ENCODE measurements around the gene AKAIN1.

Gene AKAIN1

DNA sequence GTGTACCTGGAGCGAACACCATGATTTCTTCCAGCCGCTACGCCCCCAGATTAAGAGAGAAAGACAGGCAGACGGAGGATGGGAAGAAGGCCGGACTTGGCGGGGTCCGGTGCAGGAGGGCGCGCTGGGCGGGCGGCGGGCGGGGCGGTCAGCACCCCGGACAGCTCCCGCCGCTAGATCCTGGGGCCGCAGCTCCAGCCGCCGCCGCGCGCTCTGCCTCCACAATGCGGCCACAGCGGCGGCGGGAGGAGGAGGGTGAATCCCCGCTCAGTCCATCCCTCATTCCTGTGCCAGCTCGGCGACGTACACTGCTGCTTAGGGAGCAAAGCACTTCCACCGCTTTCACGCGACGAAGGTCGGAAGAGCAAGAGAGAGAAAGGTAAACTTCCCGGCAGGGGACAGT lies at the start of gene AKAIN1:
Gene AKAIN1 (minus strand): TSS at position 226 of the 403 bp plus-strand sequence. CDS start 204 bp downstream, at position 22.
- no peak within 1 kb of the TSS for H3K4me3 ChIP-seq
- H3K27me3 ChIP-seq, result no peaks in the 10 kb centered on the region

DNA sequence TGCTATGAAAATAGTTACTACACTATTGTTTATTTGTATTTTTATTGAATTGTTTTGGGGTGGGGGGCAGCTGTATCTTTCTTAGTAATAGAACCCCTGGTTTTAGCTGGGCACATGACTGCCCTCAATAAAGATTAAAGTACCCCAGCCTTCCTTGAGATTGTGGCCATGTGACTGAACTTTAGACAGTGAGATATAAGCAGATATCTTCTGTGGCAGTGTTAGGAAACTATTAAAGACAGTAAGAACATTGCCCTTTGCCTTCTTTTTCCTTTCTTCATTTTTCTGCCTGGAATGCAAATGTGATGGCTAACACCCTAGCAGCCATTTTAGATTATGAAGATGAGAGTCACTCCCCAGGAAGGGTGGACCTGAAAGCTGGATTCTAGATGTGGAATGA lies 47.9 kb upstream of the AKAIN1 start:
- Histone ChIP-seq H4K20me1 (no peaks in the 10 kb centered on the region), H3K27ac (no peak overlapping the region), H3K4me3 (no peak overlapping the region), H3K27me3 (no peaks in the 10 kb centered on the region), H3K4me2 (no peak overlapping the region), H3K9me3 (replicated peaks in 1 of 11) (peaks cover 0 to 7% (median 0%) of the 10 kb centered on the region in 11 experiments; a peak in 4 of 22 replicates), H3K36me3 (0 out of 22 replicates have a peak, but pooled peaks cover 0 to 5% (median 0%) of the 10 kb centered on the region in 11 experiments), H3K9ac (no peak overlapping the region), H3K4me1 (no peaks in the 10 kb centered on the region)
- TF ChIP-seq Cebpa-rat (IDR thresholded peaks at IDR 0.05), result no peak

More for the DNA sequence above, at the start of gene AKAIN1:
- Histone ChIP-seq H3K36me3 (no peaks in the 10 kb centered on the region), H3K9me3 (replicated peaks in 1 of 11) (peaks cover 10 to 17% (median 14%) of the 10 kb centered on the region in 11 experiments; a peak in 19 of 22 replicates), H3K27ac (no peak within 1 kb of the TSS), H3K9ac (no peak within 1 kb of the TSS), H3K4me2 (no peak within 1 kb of the TSS), H4K20me1 (no peaks in the 10 kb centered on the region), H3K4me1 (no peaks in the 10 kb centered on the region)
- no peak for TF ChIP-seq Cebpa-rat (IDR thresholded peaks at IDR 0.05)

DNA sequence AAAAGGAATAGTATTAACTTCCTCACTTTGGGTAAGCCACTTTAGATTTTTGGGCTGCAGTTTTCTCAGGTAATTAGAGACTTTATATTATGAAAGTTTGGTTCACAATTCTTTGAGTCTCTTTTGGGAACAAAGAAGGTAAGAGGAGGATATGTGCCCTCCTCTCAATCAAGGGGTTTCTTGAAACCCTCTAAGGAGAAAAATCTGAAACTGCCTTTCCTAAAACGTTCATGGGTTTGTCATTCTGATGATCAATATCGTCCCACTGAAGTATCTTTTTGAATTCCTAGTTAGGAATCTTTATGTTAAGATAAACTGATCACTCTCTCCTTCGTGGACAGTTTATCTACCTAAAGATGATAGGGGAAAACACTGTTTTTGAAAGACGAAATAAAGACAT lies 42.4 kb upstream of the AKAIN1 start:
- Histone ChIP-seq H3K9me3 (replicated peaks in 1 of 11) (peaks cover 9 to 28% (median 18%) of the 10 kb centered on the region in 11 experiments; a peak in 21 of 22 replicates), H3K4me3 (no peak overlapping the region), H3K4me1 (peaks cover 8 to 24% (median 18%) of the 10 kb centered on the region in 10 experiments; a peak in 18 of 20 replicates), H4K20me1 (no peaks in the 10 kb centered on the region), H3K27ac (no peak overlapping the region), H3K27me3 (peaks cover 0 to 5% (median 0%) of the 10 kb centered on the region in 11 experiments; a peak in 2 of 22 replicates), H3K9ac (no peak overlapping the region), H3K4me2 (peak overlapping the region in 1 of 11 experiments; percentile 84; a peak in 1 of 22 replicates), H3K36me3 (0 out of 22 replicates have a peak, but pooled peaks cover 0 to 5% (median 0%) of the 10 kb centered on the region in 11 experiments)
- TF ChIP-seq Cebpa-rat (IDR thresholded peaks at IDR 0.05), result no peak

DNA sequence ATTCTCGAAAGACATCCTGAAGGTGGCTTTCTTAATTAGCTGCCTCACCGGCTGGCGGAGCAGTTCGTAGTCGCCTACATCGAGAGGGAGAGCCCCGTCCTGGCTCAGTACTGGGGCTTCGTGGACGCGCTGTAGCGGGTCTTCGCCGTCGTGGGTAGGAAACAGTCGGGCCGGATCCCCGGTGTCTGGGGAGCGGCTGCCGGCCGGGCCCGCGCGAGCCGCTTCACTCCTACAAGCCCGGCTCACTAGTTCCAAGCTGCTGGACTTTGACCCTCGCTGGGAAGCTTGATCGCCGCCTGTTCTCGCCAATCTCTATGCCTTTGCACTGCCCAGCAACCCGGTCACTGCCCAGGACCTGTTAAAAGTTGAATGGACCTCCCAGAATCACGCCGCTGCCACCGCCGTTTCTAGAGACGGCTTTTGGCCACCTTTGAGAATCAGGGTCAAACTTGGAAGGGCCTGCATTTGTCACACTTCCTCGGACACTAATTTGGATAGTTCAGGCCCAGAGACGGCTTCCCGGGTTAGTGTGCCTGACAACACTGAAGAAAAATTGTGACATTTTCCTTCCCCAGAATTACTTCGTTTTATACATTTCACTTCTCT lies 41.4 kb upstream of the AKAIN1 start:
- Histone ChIP-seq H3K4me2 (peak overlapping the region; percentile 70 to 90 (median 86)), H3K27ac (peak overlapping the region; percentile 75 to 92 (median 85); a peak in 21 of 22 replicates), H3K27me3 (peaks cover 0 to 5% (median 0%) of the 10 kb centered on the region in 11 experiments; a peak in 2 of 22 replicates), H3K36me3 (0 out of 22 replicates have a peak, but pooled peaks cover 0 to 5% (median 0%) of the 10 kb centered on the region in 11 experiments), H3K9me3 (replicated peaks in 1 of 11) (peaks cover 9 to 28% (median 18%) of the 10 kb centered on the region in 11 experiments; a peak in 21 of 22 replicates), H3K9ac (peak overlapping the region in 8 of 11 experiments; percentile 77 to 91 (median 84); a peak in 10 of 22 replicates), H3K4me1 (peaks cover 8 to 24% (median 18%) of the 10 kb centered on the region in 10 experiments; a peak in 18 of 20 replicates), H3K4me3 (peak overlapping the region; percentile 58 to 77 (median 68)), H4K20me1 (no peaks in the 10 kb centered on the region)
- TF ChIP-seq Cebpa-rat (IDR thresholded peaks at IDR 0.05), result no peak

GRCh38 chr18:5237723-5238370 lies 40.8 kb upstream of the AKAIN1 start:
- peaks cover 9 to 28% (median 18%) of the 10 kb centered on the region in 11 experiments; a peak in 21 of 22 replicates for H3K9me3 ChIP-seq (replicated peaks in 1 of 11)
- H4K20me1 ChIP-seq, result no peaks in the 10 kb centered on the region
- peaks cover 0 to 5% (median 0%) of the 10 kb centered on the region in 11 experiments; a peak in 2 of 22 replicates for H3K27me3 ChIP-seq
- peak overlapping the region; percentile 70 to 90 (median 86) for H3K4me2 ChIP-seq
- H3K27ac ChIP-seq, result peak overlapping the region; percentile 75 to 92 (median 85)
- H3K9ac ChIP-seq, result peak overlapping the region; percentile 72 to 91 (median 83)
- H3K4me3 ChIP-seq, result peak overlapping the region; percentile 58 to 77 (median 68)
- H3K4me1 ChIP-seq, result peaks cover 8 to 24% (median 18%) of the 10 kb centered on the region in 10 experiments; a peak in 18 of 20 replicates
- 0 out of 22 replicates have a peak, but pooled peaks cover 0 to 5% (median 0%) of the 10 kb centered on the region in 11 experiments for H3K36me3 ChIP-seq
- TF ChIP-seq Cebpa-rat (IDR thresholded peaks at IDR 0.05), result no peak

DNA sequence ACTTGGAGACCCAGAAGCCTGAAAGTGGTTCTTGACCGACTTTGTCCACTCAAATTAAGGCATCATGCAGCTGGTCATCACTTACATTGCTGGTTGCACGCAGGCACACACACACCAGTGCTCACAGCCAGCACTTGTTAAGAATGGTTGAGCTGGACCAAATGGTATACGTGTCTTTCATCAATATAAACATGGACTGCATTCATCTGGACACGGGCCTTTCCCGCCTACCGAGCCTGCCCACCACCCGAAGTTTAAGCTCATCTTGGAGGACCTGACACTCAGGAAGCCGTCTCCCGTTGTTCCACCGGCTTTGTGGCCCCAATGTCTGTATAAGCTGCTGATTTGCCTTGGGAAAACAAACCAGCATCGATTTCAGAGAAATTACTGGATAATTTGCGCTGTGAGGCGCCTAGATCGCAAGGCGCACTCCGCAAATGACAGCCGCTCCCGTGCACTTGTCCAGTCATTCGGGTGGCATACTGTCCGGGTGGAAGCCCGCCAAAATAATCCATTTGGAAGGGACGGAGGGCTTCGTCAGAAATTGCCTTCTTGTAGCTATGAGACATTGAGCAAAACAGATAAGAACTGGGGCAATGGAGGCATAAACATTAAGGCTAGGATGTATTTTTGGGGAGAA lies 40.1 kb upstream of the AKAIN1 start:
- Histone ChIP-seq H3K4me2 (peak overlapping the region; percentile 70 to 90 (median 86)), H4K20me1 (no peaks in the 10 kb centered on the region), H3K9me3 (replicated peaks in 1 of 11) (peaks cover 9 to 28% (median 18%) of the 10 kb centered on the region in 11 experiments; a peak in 21 of 22 replicates), H3K4me3 (peak overlapping the region; percentile 58 to 77 (median 68)), H3K36me3 (0 out of 22 replicates have a peak, but pooled peaks cover 0 to 5% (median 0%) of the 10 kb centered on the region in 11 experiments), H3K27me3 (peaks cover 0 to 5% (median 0%) of the 10 kb centered on the region in 11 experiments; a peak in 2 of 22 replicates), H3K27ac (peak overlapping the region; percentile 75 to 92 (median 85)), H3K4me1 (peaks cover 8 to 24% (median 18%) of the 10 kb centered on the region in 10 experiments; a peak in 18 of 20 replicates), H3K9ac (peak overlapping the region; percentile 72 to 91 (median 83))
- no peak for TF ChIP-seq Cebpa-rat (IDR thresholded peaks at IDR 0.05)

GRCh38 chr18:5214583-5215351 lies 17.7 kb upstream of the AKAIN1 start:
- H3K4me3 ChIP-seq, result no peak overlapping the region
- H3K4me2 ChIP-seq, result peak overlapping the region in 2 of 11 experiments; percentile 67 to 71; a peak in 4 of 22 replicates
- peak overlapping the region in 2 of 11 experiments; percentile 61 to 73; a peak in 4 of 22 replicates for H3K27ac ChIP-seq
- no peaks in the 10 kb centered on the region for H4K20me1 ChIP-seq
- peaks cover 0 to 37% (median 0%) of the 10 kb centered on the region in 10 experiments; a peak in 5 of 20 replicates for H3K4me1 ChIP-seq
- no peaks in the 10 kb centered on the region for H3K9me3 ChIP-seq (replicated peaks in 1 of 11)
- no peaks in the 10 kb centered on the region for H3K36me3 ChIP-seq
- no peak overlapping the region for H3K9ac ChIP-seq
- H3K27me3 ChIP-seq, result no peaks in the 10 kb centered on the region
- TF ChIP-seq Cebpa-rat (IDR thresholded peaks at IDR 0.05), result no peak
